Effector memory CD8-positive, alpha-beta T cell (primary cell): ENCODE results near the gene TMSB4X.
A peak's percentile ranks its signal among the peaks of the same experiment; 100 is the strongest.

ENCODE experiments used
- ATAC-seq: fragments of 150-1000 bp; cut with Tn5 transposase; replicated peaks from 2 replicates; pipeline ENCODE4 v1.10.0; 2021; ENCODE audit warnings: mild to moderate bottlenecking, moderate library complexity
- DNase-seq, 3 experiments: peaks; one replicate each; pipeline ENCODE4 v3.0.0; 2021
- H3K27ac Mint-ChIP-seq, 2 donors: one replicate each; pipeline ENCODE4 v1.8.0; 2022; ENCODE audit warnings: mild to moderate bottlenecking in 2 of 2, mixed read lengths in 2 of 2, moderate library complexity in 2 of 2
- H3K27me3 Mint-ChIP-seq, 2 donors: one replicate each; pipeline ENCODE4 v1.8.0; 2022; ENCODE audit warnings: mixed read lengths in 2 of 2
- H3K36me3 Mint-ChIP-seq: one replicate; pipeline ENCODE4 v1.8.0; 2022; ENCODE audit warnings: mild to moderate bottlenecking, moderate library complexity, mixed read lengths; ENCODE audit not compliant: insufficient read depth
- H3K4me1 Mint-ChIP-seq, 2 donors: one replicate each; pipeline ENCODE4 v1.8.0; 2022; ENCODE audit warnings: low read depth in 2 of 2, mixed read lengths in 2 of 2
- H3K4me3 Mint-ChIP-seq, 2 donors: one replicate each; pipeline ENCODE4 v1.8.0; 2022; ENCODE audit warnings: mild to moderate bottlenecking in 2 of 2, mixed read lengths in 2 of 2, moderate library complexity in 2 of 2
- H3K9me3 Mint-ChIP-seq, 2 donors: one replicate each; pipeline ENCODE4 v1.8.0; 2022; ENCODE audit warnings: mixed read lengths in 2 of 2

TMSB4X gene

DNA sequence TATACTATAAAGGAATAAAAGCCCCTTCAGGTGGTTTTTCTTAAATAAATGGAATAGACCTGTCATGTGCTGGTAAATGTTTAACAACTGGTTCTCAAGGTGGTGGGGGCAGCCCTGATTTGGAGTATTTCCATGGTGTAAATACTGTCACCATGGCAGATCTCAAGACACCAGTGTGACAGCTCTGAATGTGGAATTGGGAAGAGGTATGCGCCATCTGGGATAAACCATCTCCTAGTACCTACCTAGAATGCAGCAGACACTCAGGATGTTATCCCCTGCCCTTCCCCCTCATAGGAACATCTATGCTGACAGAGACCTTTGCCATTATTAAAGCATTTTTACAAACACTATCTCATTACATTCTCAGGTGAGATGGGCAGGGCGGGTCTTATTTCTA, 26.4 kb upstream of the TMSB4X start:
- Mint-ChIP-seq H3K9me3 (no peaks in the 10 kb centered on the region), H3K36me3 (peaks cover 22% of the 10 kb centered on the region), H3K4me1 (peaks cover 39 to 49% of the 10 kb centered on the region in 2 donors), H3K27ac (peak overlapping the region; percentile 53 to 98), H3K4me3 (peak overlapping the region; percentile 34 to 40), H3K27me3 (no peaks in the 10 kb centered on the region)
- no peak for DNase-seq
- no peak for ATAC-seq

DNA sequence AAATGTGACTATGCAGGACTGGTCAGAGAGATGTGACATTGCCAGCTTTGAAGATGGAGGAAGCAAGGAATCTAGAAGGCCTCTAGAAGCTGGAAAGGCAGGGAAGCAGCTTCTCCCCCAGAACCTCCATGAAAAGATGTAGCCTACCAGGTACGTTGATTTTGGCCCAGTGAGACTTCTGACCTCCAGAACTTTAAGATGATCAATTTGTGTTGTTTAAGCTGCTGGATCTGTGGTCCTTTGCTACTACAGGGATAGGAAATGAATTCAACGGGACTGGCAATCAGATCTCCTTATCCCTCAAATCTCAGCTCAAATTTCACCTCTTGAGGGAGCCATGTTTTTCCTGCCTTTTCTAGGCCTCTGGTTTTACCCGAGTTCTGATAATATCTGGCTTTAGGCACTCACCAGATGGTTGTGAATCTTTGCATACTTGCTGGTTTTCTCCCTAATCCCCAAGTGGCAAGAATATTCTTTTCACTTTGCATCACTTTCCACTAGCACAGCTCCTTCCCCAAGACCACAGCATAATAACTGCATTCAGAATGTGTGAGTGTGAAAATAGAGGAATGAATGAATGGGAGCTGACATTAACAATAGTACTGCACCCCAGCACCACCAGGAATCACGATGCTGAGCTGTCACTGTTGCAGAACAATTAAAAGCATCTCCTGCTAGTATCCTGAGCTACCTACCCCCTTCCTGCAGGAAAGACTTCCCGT, 25.5 kb upstream of the TMSB4X start:
- Mint-ChIP-seq H3K9me3 (no peaks in the 10 kb centered on the region), H3K4me1 (peaks cover 43 to 49% of the 10 kb centered on the region in 2 donors), H3K4me3 (peak overlapping the region; percentile 81 to 86), H3K36me3 (peaks cover 24% of the 10 kb centered on the region), H3K27ac (peak overlapping the region; percentile 92 to 98), H3K27me3 (no peaks in the 10 kb centered on the region)
- DNase-seq (no peak), ATAC-seq (no peak)

GRCh38 chrX:12949927-12950656, 24.8 kb upstream of the TMSB4X start:
- H3K9me3 Mint-ChIP-seq, result no peaks in the 10 kb centered on the region
- DNase-seq (peak; percentile 75 to 78 (median 76)), ATAC-seq (peak; percentile 73)
- no peaks in the 10 kb centered on the region for H3K27me3 Mint-ChIP-seq
- H3K4me3 Mint-ChIP-seq, result peak overlapping the region; percentile 81 to 86
- peak overlapping the region; percentile 92 to 98 for H3K27ac Mint-ChIP-seq
- H3K4me1 Mint-ChIP-seq, result peaks cover 50 to 52% of the 10 kb centered on the region in 2 donors
- peaks cover 28% of the 10 kb centered on the region for H3K36me3 Mint-ChIP-seq

GRCh38 chrX:12950851-12951594, 23.9 kb upstream of the TMSB4X start:
- peak; percentile 72 for ATAC-seq

DNA sequence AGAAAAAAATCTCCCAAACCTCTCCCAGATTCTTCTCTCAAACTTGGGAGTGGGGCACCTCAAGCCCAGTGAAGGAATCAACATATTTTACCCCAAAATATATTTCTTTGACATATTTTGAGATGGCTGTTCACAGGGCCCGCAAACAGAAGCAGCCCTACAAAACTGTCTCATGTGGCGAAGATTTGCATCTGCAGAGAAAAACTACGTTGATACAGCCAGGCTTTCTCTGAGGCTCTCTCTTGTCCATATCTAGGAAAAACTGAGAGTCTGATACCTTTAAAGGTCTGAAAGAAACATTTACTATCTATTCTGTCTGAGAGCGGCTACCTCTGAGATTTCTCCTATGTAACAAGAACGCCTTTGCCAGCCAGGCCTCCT, 23.3 kb upstream of the TMSB4X start:
- DNase-seq, result no peak
- Mint-ChIP-seq H3K27ac (peak overlapping the region; percentile 92 to 98), H3K4me3 (peak overlapping the region; percentile 81 to 86), H3K36me3 (peaks cover 33% of the 10 kb centered on the region), H3K27me3 (no peaks in the 10 kb centered on the region), H3K9me3 (no peaks in the 10 kb centered on the region), H3K4me1 (peaks cover 56% of the 10 kb centered on the region in 2 donors)
- no peak for ATAC-seq

More at GRCh38 chrX:12950851-12951594, 23.9 kb upstream of the TMSB4X start:
- Mint-ChIP-seq H3K4me3 (peak overlapping the region; percentile 81 to 86), H3K36me3 (peaks cover 31% of the 10 kb centered on the region), H3K9me3 (no peaks in the 10 kb centered on the region), H3K27me3 (no peaks in the 10 kb centered on the region), H3K27ac (peak overlapping the region; percentile 92 to 98), H3K4me1 (peaks cover 52 to 54% of the 10 kb centered on the region in 2 donors)
- DNase-seq, result peak; percentile 58 to 71 (median 61)

DNA sequence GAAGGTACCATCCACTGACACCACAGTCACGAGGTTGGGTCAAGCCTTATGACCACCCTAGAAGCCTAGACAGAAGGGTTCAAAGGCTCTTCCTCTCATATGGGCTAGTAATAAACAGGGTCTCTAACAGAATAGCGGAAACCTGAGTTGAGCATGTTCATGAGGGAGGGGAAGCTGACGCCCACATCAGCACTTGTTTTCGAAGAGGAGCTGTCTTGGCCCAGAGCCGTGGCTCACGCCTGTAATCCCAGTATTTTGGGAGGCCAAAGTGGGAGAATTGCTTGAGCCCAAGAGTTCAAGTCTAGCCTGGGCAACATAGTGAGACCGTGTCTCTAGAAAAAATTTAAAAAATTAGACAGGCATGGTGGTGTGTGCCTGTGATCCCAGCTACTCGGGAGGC, 21.5 kb upstream of the TMSB4X start:
- no peaks in the 10 kb centered on the region for H3K9me3 Mint-ChIP-seq
- H3K27ac Mint-ChIP-seq, result peak overlapping the region; percentile 97 to 98
- ATAC-seq (no peak), DNase-seq (no peak)
- H3K4me1 Mint-ChIP-seq, result peaks cover 61% of the 10 kb centered on the region in 2 donors
- H3K27me3 Mint-ChIP-seq, result no peaks in the 10 kb centered on the region
- peak overlapping the region; percentile 73 to 78 for H3K4me3 Mint-ChIP-seq
- H3K36me3 Mint-ChIP-seq, result peaks cover 36% of the 10 kb centered on the region

- peak; percentile 12 for ATAC-seq
- peaks cover 31% of the 10 kb centered on the region for H3K36me3 Mint-ChIP-seq
- H3K9me3 Mint-ChIP-seq, result no peaks in the 10 kb centered on the region
Measured at GRCh38 chrX:12954376-12954775, 20.5 kb upstream of the TMSB4X start.

DNA sequence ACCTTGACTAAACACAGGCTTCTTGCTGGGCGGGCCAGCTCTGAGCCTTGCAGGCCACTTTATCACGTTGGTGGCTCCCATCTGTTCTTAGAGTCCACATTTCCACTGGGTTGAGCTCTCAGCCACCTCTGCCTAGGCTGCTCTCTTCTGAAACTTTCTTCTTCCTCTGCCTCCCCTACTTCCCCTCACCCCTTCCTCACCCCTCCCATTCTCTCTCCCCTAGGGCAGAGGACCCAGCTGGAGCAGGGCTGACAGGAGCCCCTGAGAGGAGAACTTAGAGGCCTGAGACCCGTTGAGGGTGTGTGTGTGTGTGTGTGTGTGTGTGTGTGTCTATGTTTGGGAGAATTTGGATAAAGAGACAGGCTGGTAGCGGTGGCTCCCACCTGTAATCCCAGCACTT, 19.9 kb upstream of the TMSB4X start:
- H3K4me3 Mint-ChIP-seq, result peak overlapping the region; percentile 73 to 78
- no peaks in the 10 kb centered on the region for H3K27me3 Mint-ChIP-seq
- peaks cover 27% of the 10 kb centered on the region for H3K36me3 Mint-ChIP-seq
- no peak for ATAC-seq
- peaks cover 50 to 56% of the 10 kb centered on the region in 2 donors for H3K4me1 Mint-ChIP-seq
- H3K27ac Mint-ChIP-seq, result peak overlapping the region; percentile 97 to 98
- no peaks in the 10 kb centered on the region for H3K9me3 Mint-ChIP-seq
- no peak for DNase-seq

More at GRCh38 chrX:12954376-12954775, 20.5 kb upstream of the TMSB4X start:
- peaks cover 52 to 57% of the 10 kb centered on the region in 2 donors for H3K4me1 Mint-ChIP-seq
- DNase-seq, result no peak
- H3K4me3 Mint-ChIP-seq, result peak overlapping the region; percentile 73 to 78
- H3K27me3 Mint-ChIP-seq, result no peaks in the 10 kb centered on the region
- peak overlapping the region; percentile 97 to 98 for H3K27ac Mint-ChIP-seq

- H3K36me3 Mint-ChIP-seq, result peaks cover 19% of the 10 kb centered on the region
- H3K4me1 Mint-ChIP-seq, result peaks cover 45 to 54% of the 10 kb centered on the region in 2 donors
- no peaks in the 10 kb centered on the region for H3K9me3 Mint-ChIP-seq
- H3K27me3 Mint-ChIP-seq, result no peaks in the 10 kb centered on the region
- H3K4me3 Mint-ChIP-seq, result peak overlapping the region; percentile 77 to 78
- ATAC-seq (peak; percentile 53), DNase-seq (peak; percentile 49 to 53 (median 51))
- H3K27ac Mint-ChIP-seq, result peak overlapping the region; percentile 95 to 97
Measured at GRCh38 chrX:12955882-12956703, 18.8 kb upstream of the TMSB4X start.

GRCh38 chrX:12956704-12957534, 18.0 kb upstream of the TMSB4X start:
- H3K27me3 Mint-ChIP-seq, result no peaks in the 10 kb centered on the region
- H3K27ac Mint-ChIP-seq, result peak overlapping the region; percentile 95 to 97
- DNase-seq, result peak; percentile 43 to 48 (median 46)
- H3K9me3 Mint-ChIP-seq, result no peaks in the 10 kb centered on the region
- peaks cover 18% of the 10 kb centered on the region for H3K36me3 Mint-ChIP-seq
- peak overlapping the region; percentile 77 to 78 for H3K4me3 Mint-ChIP-seq
- peaks cover 45 to 57% of the 10 kb centered on the region in 2 donors for H3K4me1 Mint-ChIP-seq
- ATAC-seq, result peak; percentile 75

GRCh38 chrX:12958059-12958458, 16.9 kb upstream of the TMSB4X start:
- Mint-ChIP-seq H3K27ac (peak overlapping the region; percentile 95 to 97), H3K4me3 (peak overlapping the region; percentile 77 to 78), H3K36me3 (peaks cover 18% of the 10 kb centered on the region), H3K4me1 (peaks cover 38 to 56% of the 10 kb centered on the region in 2 donors), H3K27me3 (no peaks in the 10 kb centered on the region), H3K9me3 (no peaks in the 10 kb centered on the region)
- no peak for ATAC-seq
- DNase-seq, result no peak

DNA sequence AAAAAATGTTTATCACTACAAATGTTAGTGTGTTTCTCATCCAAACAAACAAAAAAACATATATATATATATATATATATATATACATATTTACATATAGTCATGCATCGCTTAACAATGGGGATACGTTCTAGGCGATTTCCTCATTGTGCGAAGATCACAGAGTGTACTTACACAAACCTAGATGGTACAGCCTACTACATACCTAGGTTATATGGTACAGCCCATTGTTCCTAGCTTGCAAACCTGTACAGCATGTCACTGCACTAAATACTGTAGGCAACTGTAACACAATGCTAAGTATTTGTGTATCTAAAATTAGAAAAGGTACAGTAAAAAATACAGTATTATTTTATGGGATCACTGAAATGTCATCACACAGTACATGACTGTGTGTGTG, 16.4 kb upstream of the TMSB4X start:
- Mint-ChIP-seq H3K27me3 (no peaks in the 10 kb centered on the region), H3K36me3 (peaks cover 18% of the 10 kb centered on the region), H3K27ac (peak overlapping the region; percentile 95 to 97), H3K4me1 (peaks cover 34 to 53% of the 10 kb centered on the region in 2 donors), H3K9me3 (no peaks in the 10 kb centered on the region), H3K4me3 (no peak overlapping the region)
- ATAC-seq, result no peak
- DNase-seq, result no peak
